Heart right ventricle (tissue), 16 donors: ENCODE data around the gene MMP10. TPM values are rescaled to one million over a fixed set of nuclear protein-coding genes. Genes with fewer than 3 reads are reported as not detected.

ENCODE experiments used
- ATAC-seq, 8 donors: fragments of 200-7000 bp; cut with Tn5 transposase; one replicate each; pipeline ENCODE4 v1.9.1; 2020; ENCODE audit warnings: mild to moderate bottlenecking in 8 of 8, moderate library complexity in 8 of 8, moderate number of reproducible peaks in 1 of 8
- DNase-seq, 2 donors: peaks; one replicate each; pipeline ENCODE4 v3.0.0-alpha.2; 2020
- H3K27ac ChIP-seq, 10 donors: fragments of 200-600 bp; sonication (generic) in 2 of 10; one replicate each; pipeline versions ENCODE4 v1.5.0 to v1.8.0; 2020 to 2022; ENCODE audit warnings: mild to moderate bottlenecking in 3 of 10
- H3K27me3 ChIP-seq, 7 donors: fragments of 200-600 bp; one replicate each; pipeline ENCODE4 v1.8.0; 2021 to 2022; ENCODE audit warnings: mild to moderate bottlenecking in 2 of 7
- H3K36me3 ChIP-seq, 9 donors: fragments of 200-600 bp; sonication (generic) in 1 of 9; one replicate each; pipeline versions ENCODE4 v1.5.0 to v1.8.0; 2020 to 2022; ENCODE audit warnings: mild to moderate bottlenecking in 2 of 9
- H3K4me1 ChIP-seq, 9 donors: fragments of 200-600 bp; sonication (generic) in 1 of 9; one replicate each; pipeline versions ENCODE4 v1.5.0 to v1.8.0; 2020 to 2022; ENCODE audit warnings: mild to moderate bottlenecking in 4 of 9
- H3K4me3 ChIP-seq, 10 donors: fragments of 200-600 bp; sonication (generic) in 2 of 10; one replicate each; pipeline versions ENCODE4 v1.5.0 to v1.8.0; 2020 to 2022; ENCODE audit warnings: mild to moderate bottlenecking in 7 of 10, moderate library complexity in 2 of 10
- H3K9me3 ChIP-seq, 11 donors: fragments of 200-600 bp in 10 of 11; sonication (generic) in 2 of 11; one replicate each; pipeline versions ENCODE4 v1.5.0 to v1.8.0; 2013 to 2022; ENCODE audit warnings: mild to moderate bottlenecking in 2 of 11, control low read depth in 1 of 11, moderate library complexity in 1 of 11
- CTCF ChIP-seq, 9 donors: fragments of 200-600 bp; sonication (generic) in 2 of 9; IDR thresholded peaks; one replicate each; pipeline versions ENCODE4 v1.5.0 to v1.8.0; 2021 to 2022; ENCODE audit warnings: antibody characterized with exemption in 9 of 9, mild to moderate bottlenecking in 5 of 9, moderate library complexity in 1 of 9
- WGBS, 2 donors: extraction: QIAGEN DNeasy Blood & Tissue Kit; methylation state at CpG; one replicate each; pipeline ENCODE4 v1.1.7; 2013; ENCODE audit warnings: inconsistent platforms in 1 of 2; 5-methylcytosine and 5-hydroxymethylcytosine counted together
- intact Hi-C, 10 donors: fragments of 100-400 bp; cut with DNase I; formaldehyde crosslinking; loops; one replicate each; pipeline versions ENCODE4 v1.11.1 to v1.14.2; 2022
- polyA plus RNA-seq, 2 donors: library from polyadenylated mRNA; stranded (reverse); fragments of 200-250 nt; gene quantifications; one replicate each; pipeline ENCODE4 v1.2.3, GENCODE V29; 2013
- total RNA-seq, 10 donors: library from RNA; stranded (reverse); fragmentation: NEBNext Ultra II Directional in 3 of 10; extraction: Animal tissue kit (Norgen Biotek cat#: 25700) in 3 of 10; gene quantifications; one replicate each; pipeline versions ENCODE4 v1.2.1 to v1.2.4, GENCODE V29; 2021 to 2023
- donor health status: Arrhythmogenic right ventricular cardiomyopathy.
- donor health status: ischemic (EF 13 %, LVEDD 7.1; RV severe dilation, severe dysfunction).
- donor health status: healthy with polysubstance abuse.
- donor health status: DM: no; HTN: yes; CAD: no.
- donor health status: DM: no; HTN: no; CAD: no.
- donor health status: ischemic (EF 25% LVEDD 6.9; RV normal size, moderate dysfunction).
- donor health status: ischemic (EF 25% LVEDD 5.7; RV mildly dilated, moderate dysfunction).
- donor health status: healthy.
- donor health status: DM: yes; HTN: yes; CAD: no.
- donor health status: Ischemic cardiomyopathy.
- donor health status: ischemic (EF 35%, LVEDD 5.7; RV mildly dilated, moderate dysfunction).
- donor health status: nonischemic (EF 11% LVEDD 7.7; RV severe dilation, severe dysfunction).
- donor health status: DM: yes; HTN: yes; CAD: no.
- donor health status: PGD.
- donor health status: ischemic (EF 29% LVEDD 5.4; RV normal size, mild dysfunction).
- donor health status: nonischemic (EF 23%, LVEDD 6.1; RV moderate dilation, normal function).

Gene MMP10
- total and polyA plus RNA-seq, 12 donors = not detected

- ATAC-seq (no peak), DNase-seq (no peak)
- no peak for TF ChIP-seq CTCF (IDR thresholded peaks at IDR 0.05)
- H3K27me3 ChIP-seq = peaks cover 0 to 41% (median 0%) of the 10 kb centered on the region in 7 donors
- no peaks in the 10 kb centered on the region for H3K4me1 ChIP-seq
- no peaks in the 10 kb centered on the region for H3K36me3 ChIP-seq
- no peaks in the 10 kb centered on the region for H3K9me3 ChIP-seq
- 49 to 70% methylated on average over 1 of the region's 1 CpG for WGBS, 2 donors
- intact Hi-C loops = no loop called here
- no peak overlapping the region for H3K4me3 ChIP-seq
- H3K27ac ChIP-seq = no peak overlapping the region
Measured at GRCh38 chr11:102771351-102771750, 9.1 kb downstream of the MMP10 start.

- H3K4me3 ChIP-seq = no peak overlapping the region
- H3K9me3 ChIP-seq = no peaks in the 10 kb centered on the region
- no peak for ATAC-seq
- DNase-seq = no peak
- intact Hi-C loops = no loop called here
- no peaks in the 10 kb centered on the region for H3K36me3 ChIP-seq
- no peaks in the 10 kb centered on the region for H3K4me1 ChIP-seq
- no peak overlapping the region for H3K27ac ChIP-seq
- TF ChIP-seq CTCF (IDR thresholded peaks at IDR 0.05) = no peak
- H3K27me3 ChIP-seq = peaks cover 0 to 51% (median 0%) of the 10 kb centered on the region in 7 donors
Measured at GRCh38 chr11:102770191-102770590, 10.2 kb downstream of the MMP10 start.

GRCh38 chr11:102767800-102768199 lies 12.6 kb downstream of the MMP10 start:
- WGBS, 2 donors = 41 to 61% methylated on average over 18 of the region's 18 CpGs
- no peak for DNase-seq
- intact Hi-C loops = no loop called here

GRCh38 chr11:102763440-102763839 lies 17.0 kb downstream of the MMP10 start:
- DNase-seq = no peak
- intact Hi-C loops = no loop called here
- H3K36me3 ChIP-seq = no peaks in the 10 kb centered on the region
- H3K4me1 ChIP-seq = peaks cover 0 to 23% (median 0%) of the 10 kb centered on the region in 9 donors
- no peak for ATAC-seq
- H3K27me3 ChIP-seq = peaks cover 0 to 67% (median 0%) of the 10 kb centered on the region in 7 donors
- H3K4me3 ChIP-seq = no peak overlapping the region
- H3K9me3 ChIP-seq = no peaks in the 10 kb centered on the region
- no peak for TF ChIP-seq CTCF (IDR thresholded peaks at IDR 0.05)
- 56 to 57% methylated on average over 2 of the region's 2 CpGs for WGBS, 2 donors
- H3K27ac ChIP-seq = no peak overlapping the region

More at GRCh38 chr11:102767800-102768199, 12.6 kb downstream of the MMP10 start:
- H3K27ac ChIP-seq = no peak overlapping the region
- peaks cover 0 to 66% (median 0%) of the 10 kb centered on the region in 7 donors for H3K27me3 ChIP-seq
- no peak for TF ChIP-seq CTCF (IDR thresholded peaks at IDR 0.05)
- H3K4me1 ChIP-seq = no peaks in the 10 kb centered on the region
- H3K4me3 ChIP-seq = no peak overlapping the region
- H3K9me3 ChIP-seq = no peaks in the 10 kb centered on the region
- H3K36me3 ChIP-seq = no peaks in the 10 kb centered on the region
- no peak for ATAC-seq
